GM23248 (cell line): Measurements from ENCODE around the gene MTMR2.

Experiments
- EZH2 ChIP-seq: fragments of 200-600 bp; sonication (generic); IDR thresholded peaks from 2 replicates; pipeline ENCODE4 v1.6.1; 2018; ENCODE audit warnings: antibody characterized with exemption, mild to moderate bottlenecking; ENCODE audit not compliant: insufficient read depth, poor library complexity, severe bottlenecking
- EZH2phosphoT487 ChIP-seq: fragments of 200-600 bp; sonication (generic); IDR thresholded peaks from 2 replicates; pipeline ENCODE4 v1.6.1; 2018; ENCODE audit warnings: antibody characterized with exemption, moderate library complexity, mild to moderate bottlenecking, low read depth; ENCODE audit not compliant: insufficient read depth

DNA sequence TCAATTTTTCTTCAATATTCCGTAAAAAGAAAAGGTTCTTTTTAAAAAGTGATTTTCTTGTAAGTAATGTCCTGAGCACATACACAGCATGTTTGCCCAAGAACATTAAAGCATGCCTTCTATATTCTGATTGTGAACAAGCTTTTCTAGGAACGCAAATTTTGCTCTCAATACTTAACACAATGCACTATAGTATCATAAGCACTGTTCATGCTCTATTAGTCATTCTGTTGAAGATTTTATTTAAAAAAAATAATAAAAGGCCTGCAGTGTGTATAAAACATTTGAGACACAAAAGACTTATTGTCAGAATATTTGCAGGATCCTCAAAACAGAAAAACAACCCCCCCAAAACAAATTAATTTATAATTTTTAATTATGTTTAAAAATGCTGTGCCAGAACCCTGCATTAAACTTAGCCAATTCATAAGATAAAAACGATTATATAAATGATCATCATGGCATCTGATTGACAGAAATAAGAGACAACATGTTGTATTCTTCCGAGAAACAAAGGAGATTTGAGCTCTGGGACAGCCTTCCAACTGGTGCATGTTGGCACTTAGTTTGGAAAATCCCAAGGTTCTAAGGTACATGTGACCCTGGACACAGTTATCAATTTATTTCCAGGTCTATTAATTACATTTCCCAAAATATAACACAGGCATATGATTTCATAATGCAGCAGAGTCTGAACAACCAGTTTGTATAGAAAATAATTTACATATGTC lies 13.1 kb downstream of the MTMR2 start:
- TF ChIP-seq EZH2 (no peak), EZH2phosphoT487 (no peak)
